Endothelial cell of umbilical vein (primary cell): ENCODE measurements around the gene HSCB. TPM values are rescaled to one million over a fixed set of nuclear protein-coding genes. Genes with fewer than 3 reads are reported as not detected.

Source experiments
- BruUV-seq: library from RNA; stranded (reverse); fragments of 400-500 nt; replicated peaks from 2 replicates; lab custom pipeline; 2021; lab: Mats Ljungman, UMichigan
- CTCF ChIA-PET: fragments of 300-600, 350-600 bp; sonication (Branson Sonifier 250); formaldehyde crosslinking; loops from one replicate; lab custom pipeline; 2021; ENCODE audit warnings: antibody characterized with exemption, inconsistent platforms; lab: Charles Lee
- POLR2A ChIA-PET: fragments of 300-600, 350-600 bp; sonication (Branson Sonifier 250); formaldehyde crosslinking; loops from one replicate; lab custom pipeline; 2021; ENCODE audit warnings: antibody characterized with exemption, inconsistent platforms; lab: Charles Lee
- DNase-seq: peaks from one replicate; pipeline ENCODE4 v3.0.0-alpha.2; 2011; ENCODE audit warnings: low read depth, low spot score
- FAIRE-seq: peaks from 2 replicates; lab custom pipeline; 2011; peaks lifted over from hg19 to GRCh38; lab: Jason Lieb, UNC
- H2AFZ ChIP-seq: 2 replicates; pipeline ENCODE4 v1.6.0; 2012; ENCODE audit warnings: low read depth, low read length, control low read depth, inconsistent platforms
- H3K27ac ChIP-seq: 2 replicates; pipeline ENCODE4 v1.5.1; 2011; ENCODE audit warnings: low read depth, mild to moderate bottlenecking, control low read depth, low read length, moderate library complexity; ENCODE audit not compliant: insufficient read depth
- H3K27me3 ChIP-seq, 2 experiments: 2 replicates each; pipeline versions ENCODE4 v1.6.0 to v1.6.1; 2011; ENCODE audit warnings: low read length in 2 of 2, mixed read lengths in 1 of 2; ENCODE audit not compliant: control insufficient read depth in 2 of 2, insufficient read depth in 2 of 2
- H3K36me3 ChIP-seq, 2 experiments: 2 replicates in 1 of 2; 3 replicates in 1 of 2; pipeline ENCODE4 v1.5.1; 2011; ENCODE audit warnings: low read length in 2 of 2, mild to moderate bottlenecking in 1 of 2, moderate library complexity in 1 of 2; ENCODE audit not compliant: control insufficient read depth in 2 of 2, insufficient read depth in 2 of 2; ENCODE audit errors: extremely low read depth in 1 of 2
- H3K4me1 ChIP-seq: 3 replicates; pipeline ENCODE4 v1.5.1; 2011; ENCODE audit warnings: mild to moderate bottlenecking, low read length; ENCODE audit not compliant: control insufficient read depth, insufficient read depth; ENCODE audit errors: extremely low read depth
- H3K4me2 ChIP-seq: 2 replicates; pipeline ENCODE4 v1.6.1; 2011; ENCODE audit warnings: low read length, control low read depth, mixed read lengths; ENCODE audit not compliant: insufficient read depth
- H3K4me3 ChIP-seq, 3 experiments: fragments of 200-600 bp in 1 of 3; sonication (generic), shearing (Covaris generic) in 1 of 3; replicated peaks in 1 of 3; 2 replicates each; pipeline ENCODE4 v1.5.1; 2011 to 2016; ENCODE audit warnings: control low read depth in 3 of 3, low read length in 3 of 3, mild to moderate bottlenecking in 2 of 3, inconsistent platforms in 1 of 3, low read depth in 1 of 3, moderate library complexity in 1 of 3; ENCODE audit not compliant: insufficient read depth in 1 of 3
- H3K79me2 ChIP-seq: 2 replicates; pipeline ENCODE4 v1.6.0; 2012; ENCODE audit warnings: low read length, inconsistent platforms; ENCODE audit not compliant: control insufficient read depth, insufficient read depth
- H3K9ac ChIP-seq: replicated peaks from 2 replicates; pipeline ENCODE3; 2011; ENCODE audit warnings: low read length, control low read depth; ENCODE audit not compliant: insufficient read depth; ENCODE audit errors: extremely low read depth
- H3K9me1 ChIP-seq: replicated peaks from 3 replicates; pipeline ENCODE4 v1.6.0; 2011; ENCODE audit warnings: mild to moderate bottlenecking, low read length; ENCODE audit not compliant: control insufficient read depth, insufficient read depth; ENCODE audit errors: extremely low read depth
- H3K9me3 ChIP-seq: replicated peaks from 2 replicates; pipeline ENCODE4 v1.5.1; 2012; ENCODE audit warnings: low read length, inconsistent platforms; ENCODE audit not compliant: control insufficient read depth, insufficient read depth
- H4K20me1 ChIP-seq: replicated peaks from 2 replicates; pipeline ENCODE3; 2011; ENCODE audit warnings: mild to moderate bottlenecking, low read length; ENCODE audit not compliant: control insufficient read depth, insufficient read depth; ENCODE audit errors: extremely low read depth
- CTCF ChIP-seq, 2 donors: IDR thresholded peaks; 1 replicate in 1 of 2; 2 replicates in 1 of 2; pipeline ENCODE4 v1.5.1; 2011; ENCODE audit warnings: low read length in 2 of 2, mild to moderate bottlenecking in 2 of 2, moderate library complexity in 2 of 2, control low read depth in 1 of 2, inconsistent platforms in 1 of 2, low read depth in 1 of 2; ENCODE audit not compliant: insufficient read depth in 1 of 2; ENCODE audit errors: extremely low read depth in 1 of 2
- EZH2 ChIP-seq: IDR thresholded peaks from 2 replicates; pipeline ENCODE4 v1.6.1; 2012; ENCODE audit warnings: borderline replicate concordance, low read depth, mild to moderate bottlenecking, moderate library complexity, low read length, inconsistent platforms; ENCODE audit not compliant: severe bottlenecking
- GATA2 ChIP-seq: IDR thresholded peaks from 2 replicates; pipeline ENCODE4 v1.7.0; 2011; ENCODE audit warnings: low read depth, mild to moderate bottlenecking, moderate library complexity, mixed read lengths, low read length; ENCODE audit not compliant: insufficient read length, insufficient read depth
- JUN ChIP-seq: IDR thresholded peaks from 2 replicates; pipeline ENCODE4 v1.6.1; 2011; ENCODE audit warnings: borderline replicate concordance, low read depth; ENCODE audit not compliant: insufficient read length, insufficient read depth
- MAX ChIP-seq: IDR thresholded peaks from 2 replicates; pipeline ENCODE4 v1.6.1; 2011; ENCODE audit not compliant: insufficient read depth, insufficient read length
- MYC ChIP-seq: IDR thresholded peaks from one replicate; pipeline ENCODE4 v1.6.1; 2011; ENCODE audit warnings: mild to moderate bottlenecking, low read depth, low read length
- POLR2A ChIP-seq: IDR thresholded peaks from 2 replicates; pipeline ENCODE4 v1.6.1; 2012; ENCODE audit warnings: low read depth, mild to moderate bottlenecking, control low read depth, low read length
- POLR2AphosphoS5 ChIP-seq: IDR thresholded peaks from 2 replicates; pipeline ENCODE4 v1.6.1; 2012; ENCODE audit warnings: low read depth, mild to moderate bottlenecking, control low read depth, low read length, moderate library complexity; ENCODE audit not compliant: insufficient read depth
- dilution Hi-C: fragments of 300-500 bp; cut with MboI; formaldehyde crosslinking; loops from one replicate; pipeline ENCODE4 v1.15.0; 2019; ENCODE audit warnings: low sequenced_read_pairs; ENCODE audit not compliant: extremely low pct_ligation_motif_present
- intact Hi-C: fragments of 100-400 bp; cut with micrococcal nuclease; formaldehyde crosslinking; loops from one replicate; pipeline ENCODE4 v1.10.0; 2022
- polyA plus RNA-seq, 4 experiments: library from polyadenylated mRNA; depleted of rRNA in 3 of 4; stranded (reverse) in 3 of 4; unstranded in 1 of 4; fragments of >200 nt; gene quantifications; 2 replicates each; pipeline versions ENCODE4 v1.2.1 to v1.2.3, GENCODE V29; 2011 to 2012; ENCODE audit warnings: missing spikeins in 1 of 4
- total RNA-seq: library from RNA; stranded (reverse); gene quantifications from 2 replicates; pipeline ENCODE4 v1.2.3, GENCODE V29; 2021

Gene HSCB
- total and polyA plus RNA-seq, 2 donors (not counting 3 experiments of a cell fraction or from before 2014, with no cell fraction given) = 18.4 to 20.3 TPM

GRCh38 chr22:28768701-28769393, 27.0 kb downstream of the HSCB start:
- ChIA-PET CTCF (interaction anchor here (1.2 kb wide), 1 partner anchor 8 kb away, joined by 4 read pairs; no protein-coding TSS in a partner anchor), POLR2A (no interaction called here)
- no peak overlapping the region for H3K4me3 ChIP-seq
- no peak for DNase-seq
- H3K9ac ChIP-seq = no peak overlapping the region
- no peak for TF ChIP-seq JUN
- TF ChIP-seq GATA2 = no peak
- no peak for TF ChIP-seq POLR2A
- TF ChIP-seq CTCF (IDR thresholded peaks at IDR 0.05; ENCODE audit: extremely low read depth in 1 of 2, insufficient read depth in 1 of 2, low read depth in 1 of 2, low read length in 2 of 2) = no peak
- no peak for TF ChIP-seq POLR2AphosphoS5
- no peak for TF ChIP-seq MYC
- no peak for TF ChIP-seq MAX
- TF ChIP-seq EZH2 = no peak
- dilution Hi-C loops = no loop called here
- H3K27me3 ChIP-seq = no peaks in the 10 kb centered on the region
- no TSS peak for BruUV-seq
- no peaks in the 10 kb centered on the region for H3K9me1 ChIP-seq
- no peak for FAIRE-seq
- H2AFZ ChIP-seq = no peak overlapping the region
- no peaks in the 10 kb centered on the region for H3K9me3 ChIP-seq
- no peaks in the 10 kb centered on the region for H3K36me3 ChIP-seq
- no peaks in the 10 kb centered on the region for H4K20me1 ChIP-seq
- intact Hi-C loops = no loop called here
- no peak overlapping the region for H3K4me2 ChIP-seq
- peaks cover 4% of the 10 kb centered on the region for H3K4me1 ChIP-seq
- H3K79me2 ChIP-seq = peaks cover 8% of the 10 kb centered on the region
- no peak overlapping the region for H3K27ac ChIP-seq
